SK-N-DZ (cell line): ENCODE measurements around the gene TMEM185B. TPM values are rescaled to one million over a fixed set of nuclear protein-coding genes. Genes with fewer than 3 reads are reported as not detected.
"Not testable (repeated sequence)": the region's sequence is repeated elsewhere in the genome, so short reads cannot be mapped to it uniquely, and the experiment has no call there.

ENCODE experiments used
- DNase-seq: peaks from one replicate; pipeline ENCODE4 v3.0.0-alpha.2; 2015; ENCODE audit warnings: low spot score
- polyA plus RNA-seq, 2 experiments: library from polyadenylated mRNA; depleted of rRNA; stranded (reverse); fragments of >200 nt; gene quantifications; 2 replicates each; pipeline ENCODE4 v1.2.3, GENCODE V29; 2014

TMEM185B gene
- polyA plus RNA-seq (2014; cell fraction: cytosol; rRNA removed), result 3.0 and 5.5 TPM in 2 replicates
- polyA plus RNA-seq (2014; cell fraction: nucleus; rRNA removed), result 1.7 and 3.6 TPM in 2 replicates

GRCh38 chr2:120223034-120223912 lies at the start of gene TMEM185B:
TSS of gene TMEM185B (minus strand) at chr2:120223400. CDS start at chr2:120222976, 424 bp downstream.
- DNase-seq, result peak; percentile 61

GRCh38 chr2:120271711-120272379 lies 48.6 kb upstream of the TMEM185B start:
- no peak for DNase-seq

GRCh38 chr2:120269816-120270215 lies 46.6 kb upstream of the TMEM185B start:
- no peak for DNase-seq

- no peak for DNase-seq
Observed at GRCh38 chr2:120269076-120269744, 46.0 kb upstream of the TMEM185B start.

- DNase-seq, result no peak
Observed at GRCh38 chr2:120267348-120267747, 44.1 kb upstream of the TMEM185B start.

GRCh38 chr2:120265006-120265405 lies 41.8 kb upstream of the TMEM185B start:
- no peak for DNase-seq

- no peak for DNase-seq
Observed at GRCh38 chr2:120262761-120263428, 39.7 kb upstream of the TMEM185B start.

- DNase-seq, result no peak
Observed at GRCh38 chr2:120262150-120262549, 39.0 kb upstream of the TMEM185B start.

- DNase-seq, result no peak
Observed at GRCh38 chr2:120261387-120262006, 38.3 kb upstream of the TMEM185B start.

GRCh38 chr2:120260736-120261135 lies 37.5 kb upstream of the TMEM185B start:
- DNase-seq, result no peak

- DNase-seq, result not testable (repeated sequence)
Observed at GRCh38 chr2:120259939-120260338, 36.7 kb upstream of the TMEM185B start.

- DNase-seq, result no peak
Observed at GRCh38 chr2:120258196-120258595, 35.0 kb upstream of the TMEM185B start.

- DNase-seq, result no peak
Observed at GRCh38 chr2:120257522-120257921, 34.3 kb upstream of the TMEM185B start.

GRCh38 chr2:120256651-120257000 lies 33.4 kb upstream of the TMEM185B start:
- no peak for DNase-seq

GRCh38 chr2:120255986-120256650 lies 32.9 kb upstream of the TMEM185B start:
- DNase-seq, result no peak

- no peak for DNase-seq
Observed at GRCh38 chr2:120255071-120255470, 31.9 kb upstream of the TMEM185B start.

GRCh38 chr2:120254178-120254577 lies 31.0 kb upstream of the TMEM185B start:
- DNase-seq, result no peak

GRCh38 chr2:120253021-120253882 lies 30.1 kb upstream of the TMEM185B start:
- DNase-seq, result peak; percentile 61

- peak; percentile 97 for DNase-seq
Observed at GRCh38 chr2:120252225-120253020, 29.2 kb upstream of the TMEM185B start, which contains the start of gene RALB. TSS of gene RALB (plus strand) at chr2:120252852. CDS start at chr2:120278665, 25,813 bp downstream.
